Naive thymus-derived CD4-positive, alpha-beta T cell (primary cell): Measurements from ENCODE around the gene TUBB4B. TPM values are rescaled to one million over a fixed set of nuclear protein-coding genes. Genes with fewer than 3 reads are reported as not detected.

Source experiments
- ATAC-seq: fragments of 150-1000 bp; cut with Tn5 transposase; 2 replicates; pipeline ENCODE4 v1.10.0; 2021; ENCODE audit warnings: mild to moderate bottlenecking, moderate library complexity
- CTCF ChIA-PET: fragments of 350-600 bp; sonication (Branson Sonifier 250); formaldehyde crosslinking; loops from one replicate; lab custom pipeline; 2021; ENCODE audit warnings: antibody characterized with exemption; lab: Charles Lee
- POLR2A ChIA-PET: fragments of 350-600 bp; sonication (Branson Sonifier 250); formaldehyde crosslinking; loops from one replicate; lab custom pipeline; 2021; ENCODE audit warnings: antibody characterized with exemption, inconsistent platforms; lab: Charles Lee
- DNase-seq, 9 donors: peaks; one replicate each; pipeline versions ENCODE4 v3.0.0 to v3.0.0-alpha.2; 2020 to 2022; ENCODE audit warnings: mixed read lengths in 1 of 9
- H3K27ac ChIP-seq: one replicate; pipeline ENCODE4 v1.7.0; 2013; ENCODE audit warnings: mild to moderate bottlenecking, low read depth, low read length, moderate library complexity
- H3K27me3 ChIP-seq, 2 donors: one replicate each; pipeline ENCODE4 v1.7.0; 2013; ENCODE audit warnings: low read length in 2 of 2, mild to moderate bottlenecking in 2 of 2, moderate library complexity in 2 of 2; ENCODE audit not compliant: control insufficient read depth in 2 of 2, insufficient read depth in 2 of 2
- H3K36me3 ChIP-seq, 3 experiments: 1 replicate in 2 of 3; 2 replicates in 1 of 3; pipeline ENCODE4 v1.7.0; 2013; ENCODE audit warnings: low read length in 3 of 3, mild to moderate bottlenecking in 3 of 3, moderate library complexity in 1 of 3; ENCODE audit not compliant: insufficient read depth in 3 of 3, control insufficient read depth in 2 of 3
- H3K4me1 ChIP-seq, 2 donors: one replicate each; pipeline ENCODE4 v1.7.0; 2013; ENCODE audit warnings: low read length in 2 of 2, mild to moderate bottlenecking in 2 of 2, moderate library complexity in 1 of 2; ENCODE audit not compliant: control insufficient read depth in 2 of 2, insufficient read depth in 2 of 2
- H3K4me3 ChIP-seq: 2 replicates; pipeline ENCODE4 v1.7.0; 2013; ENCODE audit warnings: mild to moderate bottlenecking, low read length
- H3K9me3 ChIP-seq, 3 experiments: 1 replicate in 2 of 3; 2 replicates in 1 of 3; pipeline ENCODE4 v1.7.0; 2013; ENCODE audit warnings: low read length in 3 of 3; ENCODE audit not compliant: control insufficient read depth in 2 of 3
- H3K27ac Mint-ChIP-seq, 9 donors: one replicate each; pipeline ENCODE4 v1.8.0; 2020 to 2022; ENCODE audit warnings: mixed read lengths in 9 of 9, mild to moderate bottlenecking in 8 of 9, moderate library complexity in 5 of 9, inconsistent platforms in 2 of 9
- H3K27me3 Mint-ChIP-seq, 5 donors: one replicate each; pipeline ENCODE4 v1.8.0; 2021 to 2022; ENCODE audit warnings: mixed read lengths in 5 of 5, mild to moderate bottlenecking in 1 of 5
- H3K36me3 Mint-ChIP-seq, 5 donors: one replicate each; pipeline ENCODE4 v1.8.0; 2020 to 2022; ENCODE audit warnings: mixed read lengths in 5 of 5, mild to moderate bottlenecking in 3 of 5, inconsistent platforms in 1 of 5
- H3K4me1 Mint-ChIP-seq, 7 donors: one replicate each; pipeline ENCODE4 v1.8.0; 2020 to 2022; ENCODE audit warnings: mixed read lengths in 7 of 7, mild to moderate bottlenecking in 3 of 7, inconsistent platforms in 1 of 7
- H3K4me3 Mint-ChIP-seq, 10 donors: one replicate each; pipeline ENCODE4 v1.8.0; 2020 to 2022; ENCODE audit warnings: mild to moderate bottlenecking in 10 of 10, mixed read lengths in 10 of 10, moderate library complexity in 6 of 10, inconsistent platforms in 2 of 10
- H3K9me3 Mint-ChIP-seq, 11 donors: one replicate each; pipeline ENCODE4 v1.8.0; 2020 to 2022; ENCODE audit warnings: mixed read lengths in 11 of 11, mild to moderate bottlenecking in 4 of 11, inconsistent platforms in 1 of 11, moderate library complexity in 1 of 11
- intact Hi-C, 2 donors: fragments of 100-400 bp; cut with micrococcal nuclease; formaldehyde crosslinking; loops; one replicate each; pipeline ENCODE4 v1.15.1; 2023
- polyA plus RNA-seq, 2 donors: library from polyadenylated mRNA; unstranded; fragments of 300-500 nt; fragmentation: Illumina TruSeq; gene quantifications; one replicate each; pipeline ENCODE4 v1.2.3, GENCODE V29; 2021
- total RNA-seq, 6 experiments: library from RNA in 5 of 6; stranded (reverse) in 5 of 6; gene quantifications; 1 replicate in 5 of 6; 2 replicates in 1 of 6; pipeline ENCODE4 v1.2.3 and lab custom pipeline; 2021 to 2026

TUBB4B gene
- total and polyA plus RNA-seq, 7 experiments from 2014 or later, result 17.5 to 260 (median 80.4) TPM

DNA sequence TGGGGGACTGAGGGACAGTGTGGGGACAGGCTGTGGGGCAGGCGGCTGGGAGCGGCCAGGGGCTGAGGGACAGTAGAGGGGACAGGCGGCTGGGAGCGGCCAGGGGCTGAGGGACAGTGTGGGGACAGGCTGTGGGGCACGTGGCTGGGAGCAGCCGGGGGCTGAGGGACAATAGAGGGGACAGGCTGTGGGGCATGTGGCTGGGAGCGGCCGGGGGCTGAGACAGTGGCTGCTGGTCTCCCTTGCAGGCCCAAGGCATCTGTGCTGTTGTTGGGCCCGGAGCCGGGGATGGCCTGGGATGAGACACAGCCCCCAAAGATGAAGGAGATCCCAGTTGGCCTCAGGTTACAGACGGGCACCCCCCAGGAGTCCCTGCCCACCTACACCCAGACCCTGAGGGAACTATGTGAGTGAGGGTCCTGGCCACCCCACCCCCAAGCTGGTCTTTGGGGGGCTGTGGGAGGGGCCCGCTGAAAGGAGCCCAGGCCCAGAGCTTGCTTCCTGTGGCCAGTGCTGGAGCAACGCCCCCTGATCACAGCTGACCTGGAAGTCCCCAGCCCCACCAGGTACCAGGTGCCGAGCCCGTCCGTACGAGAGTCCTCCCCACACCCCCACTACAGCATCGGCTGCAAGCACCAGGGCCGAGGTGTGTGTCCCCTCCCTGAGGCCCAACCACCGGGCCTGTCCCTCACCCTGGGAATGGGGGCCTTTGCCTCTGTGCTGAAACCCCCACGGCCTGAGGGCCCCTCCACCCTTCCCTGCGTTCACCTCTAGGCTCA is 10.6 kb downstream of the TUBB4B start:
- no peaks in the 10 kb centered on the region for H3K9me3 ChIP-seq
- H3K4me3 ChIP-seq, result no peak overlapping the region
- H3K27ac ChIP-seq, result no peak overlapping the region
- Mint-ChIP-seq H3K4me1 (peaks cover 0 to 17% (median 13%) of the 10 kb centered on the region in 7 donors), H3K27me3 (no peaks in the 10 kb centered on the region), H3K36me3 (no peaks in the 10 kb centered on the region), H3K9me3 (peaks cover 0 to 1% (median 0%) of the 10 kb centered on the region in 11 donors), H3K27ac (peak overlapping the region in 1 of 9 donors; percentile 3), H3K4me3 (peak overlapping the region in 1 of 10 donors; percentile 45)
- intact Hi-C loops, result no loop called here
- H3K27me3 ChIP-seq, result no peaks in the 10 kb centered on the region
- H3K36me3 ChIP-seq, result peaks cover 0 to 10% (median 0%) of the 10 kb centered on the region in 3 experiments
- ATAC-seq (no peak), DNase-seq (no peak)
- peaks cover 10 to 11% of the 10 kb centered on the region in 2 donors for H3K4me1 ChIP-seq
- ChIA-PET CTCF (no interaction called here), POLR2A (interaction anchor here (9.5 kb wide), 1 partner anchor 11 kb away, joined by 168 read pairs; the partner anchor contains the start of gene TUBB4B)

DNA sequence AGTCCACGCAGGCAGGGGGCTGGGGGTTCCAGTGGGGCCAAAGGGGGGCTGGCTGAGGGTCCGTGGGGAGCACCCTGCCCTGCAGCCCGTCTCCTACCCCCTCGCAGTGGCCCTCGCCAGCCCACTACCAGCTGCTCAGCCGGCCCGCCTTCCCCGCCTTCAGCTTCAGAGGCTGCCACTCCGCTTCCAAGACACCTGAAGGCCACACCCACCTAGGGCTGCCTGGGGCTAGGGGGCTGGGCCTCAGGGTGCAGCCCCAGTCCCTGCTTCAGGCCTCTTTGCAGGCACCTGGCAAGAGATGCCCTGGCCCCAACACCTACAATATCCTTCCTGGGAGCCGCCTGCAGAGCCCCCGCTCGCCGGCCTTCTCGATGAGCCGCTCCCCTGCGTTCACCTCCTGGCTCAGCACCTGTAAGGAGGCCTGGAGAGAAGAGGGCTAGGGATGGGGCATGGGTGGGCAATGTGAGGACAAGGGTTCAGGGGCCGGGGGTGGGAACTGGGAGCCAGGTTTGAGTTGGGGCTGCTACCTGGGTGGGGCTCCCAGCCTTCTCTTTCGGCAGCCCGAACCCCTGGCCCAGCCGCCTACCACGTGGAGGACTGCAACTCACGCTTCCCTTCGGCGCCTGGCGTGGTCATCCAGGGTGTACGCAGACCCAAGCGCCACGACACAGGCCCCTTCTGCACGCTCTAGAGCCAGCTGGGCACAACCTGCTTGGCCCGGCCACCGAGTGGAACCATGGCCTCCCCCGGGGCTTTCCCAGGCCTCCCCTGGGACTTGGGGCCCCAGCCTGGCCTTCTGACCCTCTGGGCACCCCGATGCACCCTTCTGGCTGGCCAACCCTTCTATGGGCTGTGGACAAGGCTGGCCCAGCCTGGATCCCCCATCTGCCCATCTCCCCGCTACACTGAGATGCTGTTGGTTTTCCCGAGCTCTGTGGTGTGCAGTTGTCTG is 11.7 kb downstream of the TUBB4B start:
- no peak overlapping the region for H3K27ac Mint-ChIP-seq
- Histone ChIP-seq H3K27ac (no peak overlapping the region), H3K9me3 (no peaks in the 10 kb centered on the region), H3K36me3 (peaks cover 0 to 16% (median 0%) of the 10 kb centered on the region in 3 experiments), H3K4me1 (peaks cover 11% of the 10 kb centered on the region in 2 donors), H3K27me3 (no peaks in the 10 kb centered on the region), H3K4me3 (no peak overlapping the region)
- peaks cover 0 to 1% (median 0%) of the 10 kb centered on the region in 11 donors for H3K9me3 Mint-ChIP-seq
- ChIA-PET CTCF (interaction anchor here (0.7 to 2.6 kb wide), 3 partner anchors 12 to 152 kb away, joined by 3 to 9 read pairs (median 5); partner anchors contain the start of gene TUBB4B), POLR2A (interaction anchor here (9.5 kb wide), 1 partner anchor 12 kb away, joined by 168 read pairs; the partner anchor contains the start of gene TUBB4B)
- H3K27me3 Mint-ChIP-seq, result no peaks in the 10 kb centered on the region
- H3K36me3 Mint-ChIP-seq, result peaks cover 0 to 1% (median 0%) of the 10 kb centered on the region in 5 donors
- no peak overlapping the region for H3K4me3 Mint-ChIP-seq
- intact Hi-C loops, result no loop called here
- ATAC-seq (no peak), DNase-seq (no peak)
- H3K4me1 Mint-ChIP-seq, result peaks cover 0 to 22% (median 15%) of the 10 kb centered on the region in 7 donors

- intact Hi-C loops, result loop anchor here in 1 of 2 donors (2.0 kb wide), 1 partner anchor 17 kb away; no protein-coding TSS in a partner anchor
- Histone ChIP-seq H3K4me3 (peak overlapping the region; percentile 82), H3K4me1 (peaks cover 11% of the 10 kb centered on the region in 2 donors), H3K36me3 (peaks cover 0 to 27% (median 0%) of the 10 kb centered on the region in 3 experiments), H3K9me3 (no peaks in the 10 kb centered on the region), H3K27me3 (no peaks in the 10 kb centered on the region), H3K27ac (no peak overlapping the region)
- H3K27me3 Mint-ChIP-seq, result no peaks in the 10 kb centered on the region
- H3K9me3 Mint-ChIP-seq, result peaks cover 0 to 1% (median 0%) of the 10 kb centered on the region in 11 donors
- H3K27ac Mint-ChIP-seq, result peak overlapping the region in 7 of 9 donors; percentile 59 to 90 (median 76)
- peak overlapping the region; percentile 77 to 91 (median 88) for H3K4me3 Mint-ChIP-seq
- peaks cover 0 to 3% (median 0%) of the 10 kb centered on the region in 5 donors for H3K36me3 Mint-ChIP-seq
- ATAC-seq, result no peak
- DNase-seq, result no peak
- POLR2A ChIA-PET, result interaction anchor here (0.7 to 9.5 kb wide), 8 partner anchors 12 to 845 kb away, joined by 3 to 168 read pairs (median 6); partner anchors contain the start of genes ANAPC2, EXD3, NOXA1 and RNF208
- CTCF ChIA-PET, result interaction anchor here (0.7 to 2.6 kb wide), 4 partner anchors 12 to 153 kb away, joined by 3 to 9 read pairs (median 5); partner anchors contain the start of gene TUBB4B
- H3K4me1 Mint-ChIP-seq, result peaks cover 0 to 22% (median 15%) of the 10 kb centered on the region in 7 donors
These were observed 12.9 kb downstream of the TUBB4B start for GRCh38 chr9:137253717-137254623.

DNA sequence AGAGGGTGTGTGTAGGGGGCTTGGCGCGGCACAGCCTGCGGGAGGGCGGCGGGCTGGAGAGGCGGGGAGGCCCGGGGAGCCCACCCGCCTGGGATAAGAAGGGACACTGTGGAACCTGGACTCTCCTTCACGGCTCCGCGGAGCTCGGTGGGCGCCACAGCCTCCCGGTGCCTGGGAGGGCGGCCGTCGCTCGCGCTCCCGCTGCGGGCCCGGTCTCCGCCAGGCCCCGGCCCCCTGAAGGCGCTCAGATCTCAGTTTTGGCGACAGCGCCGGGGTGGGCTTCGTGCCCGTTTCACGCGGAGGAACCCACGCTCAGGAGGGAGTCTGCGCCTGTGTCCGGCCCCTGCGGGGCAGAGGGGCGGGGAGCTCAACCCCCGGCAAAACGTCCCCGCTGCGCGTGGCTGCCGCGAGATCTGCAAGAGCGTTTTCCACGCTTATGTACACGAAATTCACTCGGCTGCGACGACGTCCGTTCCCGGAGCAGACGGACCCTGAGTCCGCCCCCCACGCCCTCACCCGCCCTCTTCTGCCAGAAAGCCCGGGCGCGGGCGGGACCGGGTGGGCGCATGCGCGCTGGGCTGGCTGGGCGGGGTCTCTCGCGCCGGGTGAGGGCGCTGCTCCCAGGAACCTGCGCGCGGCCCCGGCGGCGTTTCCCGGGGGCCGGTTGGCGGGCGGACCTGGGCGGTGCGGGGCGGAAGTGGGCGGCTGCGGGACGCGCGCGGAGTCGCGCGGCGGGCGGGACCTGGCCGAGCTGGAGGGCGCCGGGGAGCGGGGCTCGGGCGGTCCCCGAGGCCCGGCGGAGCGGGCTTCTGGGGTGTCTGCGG is 13.7 kb downstream of the TUBB4B start, which contains the start of gene NELFB:
Gene NELFB, plus strand, starts transcription at position 704 of the 824 bp plus-strand sequence.
- H3K9me3 ChIP-seq, result no peaks in the 10 kb centered on the region
- Mint-ChIP-seq H3K4me1 (peaks cover 0 to 22% (median 17%) of the 10 kb centered on the region in 7 donors), H3K36me3 (peaks cover 0 to 8% (median 0%) of the 10 kb centered on the region in 5 donors), H3K4me3 (peak within 1 kb of the TSS; percentile 79 to 94 (median 88)), H3K27ac (peak within 1 kb of the TSS in 7 of 9 donors; percentile 65 to 91 (median 82)), H3K9me3 (peaks cover 0 to 1% (median 0%) of the 10 kb centered on the region in 11 donors), H3K27me3 (no peaks in the 10 kb centered on the region)
- ChIA-PET POLR2A (interaction anchor here (0.7 to 9.5 kb wide), 9 partner anchors 11 to 846 kb away, joined by 3 to 168 read pairs (median 5); partner anchors contain the start of genes ANAPC2, EXD3, NOXA1 and RNF208), CTCF (interaction anchor here (0.9 to 2.6 kb wide), 3 partner anchors 13 to 18 kb away, joined by 5 to 9 read pairs (median 5); partner anchors contain the start of gene TUBB4B)
- intact Hi-C loops, result loop anchor here (1.0 to 2.0 kb wide), 7 partner anchors 14 to 311 kb away; partner anchors contain the start of genes TUBB4B (in 2 of the 2), ANAPC2 (in 1 of the 2), FBXW5 (in 1 of the 2) and NDOR1 (in 1 of the 2)
- peaks cover 0 to 31% (median 0%) of the 10 kb centered on the region in 3 experiments for H3K36me3 ChIP-seq
- H3K4me1 ChIP-seq, result peaks cover 11% of the 10 kb centered on the region in 2 donors
- no peaks in the 10 kb centered on the region for H3K27me3 ChIP-seq
- H3K27ac ChIP-seq, result peak within 1 kb of the TSS; percentile 70
- ATAC-seq, result peak; percentile 97
- H3K4me3 ChIP-seq, result peak within 1 kb of the TSS; percentile 91
- DNase-seq, result peak; percentile 89 to 100 (median 95)
